HG03108 (cell line): ENCODE results near the gene FNDC11.
"Not testable (repeated sequence)": the region's sequence is repeated elsewhere in the genome, so short reads cannot be mapped to it uniquely, and the experiment has no call there.

Source experiments
- ATAC-seq: cut with Tn5 transposase; IDR thresholded peaks from one replicate; pipeline ENCODE4 v1.9.1; 2021; ENCODE audit warnings: moderate library complexity; ENCODE audit not compliant: unreplicated experiment

The FNDC11 gene

GRCh38 chr20:63552481-63553249 lies 1.3 kb upstream of the FNDC11 start:
- peak; percentile 36 for ATAC-seq

GRCh38 chr20:63553251-63553932 lies 567 bp upstream of the FNDC11 start:
- peak; percentile 27 for ATAC-seq

GRCh38 chr20:63554361-63555278 lies 661 bp downstream of the FNDC11 start:
- ATAC-seq = no peak

- ATAC-seq = no peak
Measured at GRCh38 chr20:63555661-63556381, 1.9 kb downstream of the FNDC11 start.

- ATAC-seq = no peak
Measured at GRCh38 chr20:63556873-63557478, 3.0 kb downstream of the FNDC11 start.

DNA sequence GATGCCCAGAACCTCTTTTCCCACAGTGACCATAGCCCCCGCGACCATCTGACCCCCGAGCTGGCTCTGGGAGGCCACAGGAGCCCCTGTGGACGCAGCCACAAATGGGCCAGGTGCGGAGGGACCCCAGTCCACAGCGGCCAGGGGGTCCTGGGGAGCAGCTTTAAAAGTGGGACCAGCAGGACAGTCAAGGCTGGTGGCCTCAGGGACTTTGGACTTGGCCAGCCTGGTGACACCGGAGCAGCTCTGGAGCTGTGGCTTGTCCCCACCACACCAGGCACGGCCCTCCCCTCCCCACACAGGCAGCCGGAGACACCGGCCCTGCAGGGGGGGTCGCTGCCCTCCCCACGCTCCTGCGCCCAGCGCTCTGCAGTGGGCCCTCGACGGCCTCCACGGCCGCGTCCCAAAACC lies 3.5 kb downstream of the FNDC11 start:
- no peak for ATAC-seq

DNA sequence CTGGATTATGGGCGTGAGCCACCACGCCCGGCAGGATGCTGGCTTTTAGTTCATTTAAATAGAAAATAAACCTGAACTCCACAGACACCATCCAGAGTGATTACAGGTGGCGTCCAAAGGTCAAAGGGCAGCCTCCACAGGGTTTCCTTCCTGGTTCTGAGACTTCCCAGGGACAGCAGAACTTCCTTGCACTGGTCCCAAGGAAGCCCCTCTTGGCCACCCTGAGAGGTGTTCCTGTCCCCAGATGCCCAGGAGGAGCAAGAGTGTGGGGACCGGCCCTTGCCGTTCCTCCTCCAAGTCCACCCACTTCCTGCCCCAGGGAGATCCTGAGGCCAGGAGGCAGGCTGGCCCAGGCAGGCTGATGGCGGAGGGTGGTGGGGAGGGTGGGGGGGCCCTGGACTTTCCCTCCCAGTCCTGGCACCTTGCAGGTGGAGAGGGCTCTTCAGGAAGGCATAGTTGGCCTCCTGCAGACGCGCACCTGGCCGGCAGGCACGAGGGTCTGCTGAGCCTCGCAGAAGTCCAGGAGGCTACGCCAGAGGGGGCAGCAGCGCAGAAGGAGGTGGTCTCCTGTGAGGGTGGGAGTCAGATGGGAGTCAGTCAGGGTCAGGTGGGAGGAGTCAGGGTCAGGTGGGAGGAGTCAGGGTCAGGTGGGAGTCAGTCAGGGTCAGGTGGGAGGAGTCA lies 5.0 kb downstream of the FNDC11 start:
- ATAC-seq = no peak

GRCh38 chr20:63559485-63560332 lies 5.8 kb downstream of the FNDC11 start:
- ATAC-seq = not testable (repeated sequence)

GRCh38 chr20:63560333-63560805 lies 6.4 kb downstream of the FNDC11 start:
- ATAC-seq = no peak

- no peak for ATAC-seq
Measured at GRCh38 chr20:63560856-63561609, 7.1 kb downstream of the FNDC11 start.

- ATAC-seq = no peak
Measured at GRCh38 chr20:63561624-63562396, 7.9 kb downstream of the FNDC11 start.

DNA sequence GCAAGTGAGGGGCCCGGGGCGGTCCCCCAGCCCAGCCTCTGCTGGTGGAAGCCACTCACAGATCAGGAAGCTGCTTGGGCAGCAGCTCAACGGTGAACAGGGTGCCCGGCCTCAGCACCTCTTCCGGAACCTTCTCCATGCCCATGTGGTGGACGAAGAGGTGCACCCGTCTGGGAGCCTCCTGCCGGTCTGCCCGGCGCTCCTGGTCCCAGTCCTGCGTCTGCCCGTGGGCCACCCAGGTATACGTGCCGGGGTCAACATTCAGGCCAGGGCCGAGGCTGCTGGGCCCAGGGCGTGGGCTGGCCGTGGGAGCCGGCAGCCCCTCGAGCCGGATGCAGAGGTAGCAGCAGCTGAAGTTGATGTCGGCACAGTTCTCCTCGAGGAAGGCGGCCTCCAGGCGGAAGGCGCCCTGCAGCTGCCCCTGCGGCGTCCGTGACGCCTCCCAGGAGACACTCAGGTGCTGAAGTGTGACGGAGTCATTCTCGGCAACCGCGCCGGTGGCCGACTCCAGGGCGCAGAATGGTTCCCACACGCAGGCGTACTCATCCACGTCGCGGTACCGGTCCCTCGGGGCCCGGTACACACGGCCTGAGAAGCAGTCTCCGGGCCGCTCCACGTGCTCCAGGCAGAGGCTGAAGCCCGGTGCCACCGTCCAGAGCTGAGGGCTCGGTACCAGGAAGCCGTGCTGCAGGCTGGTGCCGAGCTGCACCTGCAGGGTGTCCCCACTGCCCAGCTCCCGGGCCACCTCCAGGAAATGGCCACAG lies 8.7 kb downstream of the FNDC11 start:
- no peak for ATAC-seq

GRCh38 chr20:63563225-63563935 lies 9.4 kb downstream of the FNDC11 start:
- ATAC-seq = no peak

- no peak for ATAC-seq
Measured at GRCh38 chr20:63564036-63564810, 10.3 kb downstream of the FNDC11 start.
